NCI-H524 (cell line): ENCODE measurements around the gene RASAL2.
"Not testable (repeated sequence)": the region's sequence is repeated elsewhere in the genome, so short reads cannot be mapped to it uniquely, and the experiment has no call there.

Experiments
- DNase-seq, 2 experiments: peaks; one replicate each; lab custom pipeline; 2025; lab: John Stamatoyannopoulos, UW

Gene RASAL2

DNA sequence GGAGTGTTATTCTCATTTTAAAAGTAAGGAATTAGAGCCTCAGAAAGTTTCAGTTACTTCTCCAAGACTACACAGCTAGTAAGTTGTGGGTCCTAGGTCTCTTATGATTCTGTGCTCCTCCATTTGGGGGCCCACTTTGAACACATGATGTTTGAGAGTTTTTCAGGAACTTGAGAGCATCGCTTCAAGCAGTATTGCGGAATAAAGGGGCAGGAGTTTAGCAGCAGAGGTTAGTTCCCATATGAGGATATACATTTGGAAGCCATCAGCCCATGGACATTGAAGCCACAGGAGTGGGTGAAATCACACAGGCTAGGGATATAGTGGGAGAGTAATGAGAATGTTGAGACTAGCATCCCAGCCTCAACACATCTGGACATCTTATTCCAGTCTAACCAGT, 143.2 kb downstream of the RASAL2 start:
- no peak for DNase-seq

DNA sequence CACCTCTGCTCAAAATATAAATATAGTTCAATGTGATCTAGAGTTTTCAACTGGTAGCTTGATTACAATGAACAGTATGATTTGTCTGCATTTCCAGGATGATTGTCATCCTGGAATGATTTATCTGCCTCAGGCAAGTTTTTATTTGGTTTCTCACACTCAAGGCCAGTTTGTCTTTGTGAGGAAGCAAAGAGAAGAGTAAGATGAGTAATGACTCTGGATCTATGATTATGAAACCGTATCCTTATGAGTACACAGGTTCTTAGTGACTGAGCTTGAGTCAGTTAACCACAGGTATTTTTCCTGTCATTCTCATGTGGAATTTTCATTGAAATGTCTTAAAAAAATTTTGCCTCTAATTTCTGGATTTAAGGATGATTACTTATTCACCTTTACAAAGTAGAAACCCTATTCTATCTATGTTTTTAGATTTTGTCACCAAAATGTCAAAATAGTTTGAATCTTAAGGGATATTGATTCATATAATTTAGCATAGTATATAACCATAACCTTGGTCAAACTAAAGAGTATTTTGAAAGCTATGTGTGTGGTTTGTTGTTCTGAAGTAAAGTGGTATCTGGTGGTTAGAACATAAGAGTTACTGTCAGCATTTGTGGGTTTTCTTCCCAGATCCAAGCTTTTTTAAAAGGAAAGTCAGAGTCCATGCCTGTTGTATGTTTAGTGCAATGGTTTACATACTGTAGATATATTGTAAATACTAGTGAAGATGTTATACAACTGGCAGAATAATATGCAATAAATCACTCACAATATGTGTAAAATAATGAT, 145.0 kb downstream of the RASAL2 start:
- no peak for DNase-seq

DNA sequence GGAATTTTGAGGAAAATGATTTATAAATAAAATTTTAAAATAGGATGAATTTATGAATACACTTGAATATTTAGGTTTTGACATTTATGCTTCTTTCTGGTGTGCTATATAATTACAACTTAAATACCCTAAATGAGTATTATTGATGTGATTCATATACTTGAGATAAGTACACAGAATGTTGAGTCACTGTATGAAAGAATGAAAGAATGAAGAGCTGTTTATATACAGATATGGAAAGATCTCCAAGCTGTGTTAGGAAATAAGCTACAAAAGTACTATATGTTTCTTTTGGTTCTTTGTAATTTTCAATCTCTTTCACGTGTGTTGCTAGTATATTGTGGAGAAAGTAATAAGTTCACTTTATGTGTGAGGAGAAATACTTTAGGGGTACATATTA, 147.2 kb downstream of the RASAL2 start:
- no peak for DNase-seq

DNA sequence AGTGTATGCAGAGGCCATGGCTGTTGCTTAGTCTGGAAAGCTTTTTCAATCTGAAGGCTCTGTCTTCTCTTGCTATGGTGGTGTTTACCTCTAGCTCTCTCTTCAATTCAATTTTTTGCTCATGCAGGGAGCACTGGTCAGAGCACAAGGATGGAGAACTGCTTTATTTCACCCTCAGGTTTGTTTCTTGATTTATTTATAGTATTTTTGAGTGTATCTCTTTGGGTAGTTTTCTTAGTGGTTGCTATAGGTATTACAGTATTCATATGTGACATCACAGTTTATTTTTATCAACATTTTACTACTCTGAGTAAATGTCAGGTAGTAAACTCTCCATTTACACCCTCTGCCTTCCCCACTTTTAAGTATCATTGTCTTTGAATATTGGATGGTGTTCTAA, 147.9 kb downstream of the RASAL2 start:
- no peak for DNase-seq

DNA sequence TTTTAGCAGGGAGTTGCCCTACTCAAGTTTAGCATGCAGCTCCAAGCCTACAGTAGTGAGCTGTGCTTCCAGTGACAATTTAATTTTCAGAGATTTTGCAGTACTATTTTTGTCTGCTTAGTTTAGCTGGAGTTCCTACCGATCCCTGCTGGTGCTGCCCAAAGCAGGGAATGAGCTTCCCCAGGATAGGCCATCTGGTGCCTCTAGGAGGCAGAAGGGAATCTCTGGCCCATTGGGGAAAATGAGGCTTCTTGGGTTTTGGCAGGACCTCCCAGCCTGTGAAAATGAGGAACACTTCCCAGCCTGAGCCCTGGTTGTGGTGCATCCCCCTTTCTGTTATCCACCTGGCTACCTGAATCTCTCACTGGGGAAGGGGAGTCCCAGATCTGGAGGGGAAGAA, 149.2 kb downstream of the RASAL2 start:
- DNase-seq, result no peak

DNA sequence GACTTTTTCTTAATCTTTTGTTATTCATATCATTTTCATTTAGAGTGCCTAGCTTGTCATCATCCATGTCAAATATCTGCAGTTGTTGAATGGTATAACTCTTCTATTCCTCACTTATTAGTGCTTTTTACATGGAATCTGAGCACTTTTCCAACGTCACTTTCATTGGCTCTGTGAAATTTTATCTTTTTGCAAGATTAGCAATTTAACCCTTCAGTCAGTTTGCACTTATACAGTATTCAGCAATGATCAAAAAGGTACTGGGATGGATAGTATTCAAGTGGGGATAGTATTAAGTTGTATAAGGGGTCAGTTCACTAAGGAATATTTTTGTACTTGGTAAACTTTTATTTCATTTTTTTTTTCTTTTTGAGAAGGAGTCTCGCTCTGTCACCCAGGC, 150.0 kb downstream of the RASAL2 start:
- DNase-seq, result no peak

DNA sequence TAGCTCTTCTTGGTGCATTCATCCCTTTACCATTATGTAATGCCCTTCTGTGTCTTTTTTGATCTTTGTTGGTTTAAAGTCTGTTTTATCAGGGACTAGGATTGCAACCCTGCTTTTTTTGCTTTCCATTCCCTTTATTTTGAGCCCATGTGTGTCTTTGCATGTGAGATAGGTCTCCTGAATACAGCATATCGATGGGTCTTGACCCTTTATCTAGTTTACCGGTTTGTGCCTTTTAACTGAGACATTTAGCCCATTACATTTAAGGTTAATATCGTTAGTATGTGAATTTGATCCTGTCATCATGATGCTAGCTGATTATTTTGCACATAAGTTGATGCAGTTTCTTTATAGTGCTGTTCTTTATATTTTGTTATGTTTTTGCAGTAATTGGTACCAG, 154.4 kb downstream of the RASAL2 start:
- DNase-seq, result not testable (repeated sequence)

DNA sequence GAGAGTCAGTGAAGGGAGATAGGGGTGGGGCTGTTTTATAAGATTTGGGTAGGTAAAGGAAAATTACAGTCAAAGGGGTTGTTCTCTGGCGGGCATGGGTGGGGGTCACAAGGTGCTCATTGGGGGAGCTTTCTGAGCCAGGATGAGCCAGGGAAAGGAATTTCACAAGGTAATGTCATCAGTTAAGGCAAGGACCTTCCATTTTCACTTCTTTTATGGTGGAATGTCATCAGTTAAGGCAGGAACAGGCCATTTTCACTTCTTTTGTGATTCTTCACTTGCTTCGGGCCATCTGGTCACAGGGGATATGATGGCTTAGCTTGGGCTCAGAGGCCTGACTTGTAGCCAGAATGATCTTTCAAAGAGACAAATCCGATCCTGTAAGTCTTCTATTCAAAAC, 159.7 kb downstream of the RASAL2 start:
- not testable (repeated sequence) for DNase-seq

DNA sequence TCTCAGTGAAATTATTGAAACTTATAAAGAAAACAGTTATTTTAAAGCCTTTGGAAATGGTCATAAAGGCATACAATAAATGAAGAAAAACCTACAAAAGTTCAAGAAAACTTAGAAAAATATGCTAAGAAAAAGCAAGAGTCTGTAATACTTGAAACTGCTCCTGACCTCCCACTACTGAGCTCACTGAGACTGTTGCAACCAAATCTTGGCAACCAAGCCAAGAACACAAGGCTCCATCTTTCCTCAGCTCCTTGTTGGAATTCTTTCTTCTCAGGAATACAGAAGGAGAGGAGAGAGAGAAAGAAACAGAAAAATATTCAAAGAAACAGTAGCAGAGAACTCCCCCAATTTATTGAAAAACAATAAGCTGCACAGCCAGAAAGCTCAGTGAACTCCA, 160.5 kb downstream of the RASAL2 start:
- no peak for DNase-seq

DNA sequence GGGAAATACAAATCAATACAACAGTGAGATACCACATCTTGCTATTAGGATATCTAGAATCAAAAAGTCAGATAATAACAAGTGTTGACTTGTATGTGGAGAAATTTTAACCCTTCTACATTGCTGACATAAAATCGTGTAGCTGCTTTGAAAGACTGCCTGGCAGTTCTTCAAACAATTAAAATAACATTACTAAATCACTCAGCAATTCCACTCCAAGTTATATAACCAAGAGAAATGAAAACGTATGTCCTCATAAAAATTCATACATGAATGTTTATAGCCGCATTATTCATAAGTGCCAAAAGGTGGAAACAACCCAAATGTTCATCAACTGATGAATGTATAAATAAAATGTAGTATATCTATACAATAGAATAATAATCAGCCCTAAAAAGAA, 164.6 kb downstream of the RASAL2 start:
- no peak for DNase-seq

DNA sequence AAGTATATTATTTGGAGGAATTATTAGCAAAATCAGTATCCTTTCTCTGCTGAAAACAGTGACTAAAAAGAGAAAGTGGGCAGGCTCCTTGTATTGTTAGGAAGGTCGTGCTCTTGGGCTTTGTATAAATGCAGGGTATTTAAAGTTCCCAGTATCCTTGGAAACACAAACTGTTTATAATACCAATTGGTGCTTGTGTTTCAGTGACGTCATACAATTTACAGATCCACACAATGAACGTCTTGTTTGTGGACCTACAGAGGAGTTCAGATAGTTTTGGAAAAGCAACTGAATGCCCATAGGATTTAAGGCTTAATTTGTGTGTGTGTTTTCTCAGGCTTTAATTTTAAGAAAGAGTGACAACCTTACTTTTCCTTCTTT, 168.2 kb downstream of the RASAL2 start:
- DNase-seq, result no peak

DNA sequence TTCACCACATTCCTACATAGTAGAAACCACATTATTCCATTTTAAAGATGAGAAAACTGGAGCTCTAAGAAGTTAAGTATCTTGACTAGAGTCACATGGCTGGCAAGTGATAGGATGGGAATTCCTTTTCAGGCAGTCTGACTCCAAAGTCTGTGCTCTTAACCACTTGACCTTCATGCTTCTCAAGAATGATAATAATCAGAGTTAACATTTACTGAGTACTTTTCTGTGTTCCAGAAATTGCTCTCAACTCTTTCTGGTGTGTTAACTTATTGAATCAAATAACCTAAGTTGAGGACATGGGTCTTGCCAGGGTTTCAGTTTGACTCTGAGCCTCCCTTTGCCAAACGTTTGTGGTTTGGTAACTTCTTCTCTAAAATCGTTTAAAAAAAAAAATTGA, 169.4 kb downstream of the RASAL2 start:
- DNase-seq, result no peak

DNA sequence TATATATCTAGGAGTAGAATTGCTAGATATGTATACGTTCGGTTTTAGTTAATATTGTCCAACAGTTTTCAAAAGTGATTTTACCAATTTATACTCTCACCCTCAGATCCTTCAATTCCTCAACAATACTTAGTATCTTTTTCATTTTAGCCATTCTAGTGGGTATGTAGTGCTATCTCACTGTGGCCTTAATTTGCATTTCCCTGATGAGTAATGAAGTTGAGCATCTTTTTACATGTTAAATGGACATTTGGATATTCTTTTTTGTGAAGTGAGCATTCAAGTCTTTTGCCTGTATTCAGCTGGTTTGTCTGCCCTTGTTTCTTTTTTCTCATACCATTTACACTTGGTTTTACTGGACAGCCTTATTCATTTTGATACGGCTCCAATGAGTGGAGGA, 172.2 kb downstream of the RASAL2 start:
- no peak for DNase-seq

DNA sequence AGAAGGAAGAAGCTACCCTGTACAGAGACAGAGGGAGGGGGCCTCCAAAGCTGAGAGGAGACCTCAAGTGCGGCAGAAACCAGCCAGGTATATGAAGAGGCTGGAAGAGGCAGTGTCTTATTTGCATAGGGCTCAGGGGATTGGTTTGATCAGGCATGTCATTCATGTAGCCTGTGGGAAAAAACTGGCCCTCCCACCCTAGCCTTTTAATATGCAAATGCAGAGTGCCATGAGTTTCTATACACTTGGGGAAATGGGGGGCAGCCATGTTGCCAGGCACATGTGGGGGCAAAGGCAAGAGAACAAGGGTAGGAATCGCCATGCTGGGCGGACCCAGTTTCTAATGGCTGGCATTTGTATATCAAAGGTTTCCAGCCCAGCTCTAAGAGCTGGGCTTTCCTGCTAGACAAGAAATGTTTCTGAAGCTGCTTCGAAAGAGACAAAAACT, 172.7 kb downstream of the RASAL2 start:
- DNase-seq, result no peak

DNA sequence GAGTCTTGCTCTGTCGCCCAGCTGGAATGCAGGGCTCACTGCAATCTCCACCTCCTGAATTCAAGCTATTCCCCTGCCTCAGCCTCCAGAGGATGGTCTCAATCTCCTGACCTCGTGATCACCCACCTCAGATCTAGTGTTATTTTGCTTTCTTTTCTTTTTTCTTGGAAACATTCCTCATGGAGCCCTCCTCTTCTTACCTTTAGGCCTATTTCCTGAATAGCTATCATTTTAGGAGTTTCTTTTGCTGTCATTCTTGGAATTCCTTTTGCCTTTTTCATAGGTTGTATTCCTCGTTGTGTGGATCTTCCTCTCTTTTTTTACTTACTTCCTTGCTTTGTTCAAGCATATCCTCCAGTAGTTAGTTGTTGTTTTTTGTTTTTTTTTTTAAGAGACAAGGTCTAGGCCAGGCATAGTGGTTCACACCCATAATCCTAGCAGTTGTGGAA, 173.8 kb downstream of the RASAL2 start:
- DNase-seq, result no peak

DNA sequence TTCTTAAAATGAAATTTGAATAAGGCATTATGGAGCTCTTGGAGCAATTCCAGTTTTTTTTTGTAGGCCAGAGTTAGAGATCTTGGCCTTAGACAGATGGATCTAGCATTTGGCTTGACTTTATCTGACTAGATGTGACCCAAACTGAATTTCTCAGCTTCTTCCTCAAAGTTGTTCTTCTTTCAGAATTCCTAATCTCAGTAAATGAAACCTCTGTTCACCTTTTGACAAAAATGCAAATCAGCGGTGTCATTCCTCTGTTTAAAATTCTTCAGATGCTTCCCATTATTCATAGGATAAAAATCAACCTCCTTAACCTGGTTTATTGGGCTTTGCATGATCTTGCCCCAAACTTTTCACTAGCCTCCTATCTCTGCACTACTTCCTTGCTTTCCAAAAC, 177.6 kb downstream of the RASAL2 start:
- no peak for DNase-seq

DNA sequence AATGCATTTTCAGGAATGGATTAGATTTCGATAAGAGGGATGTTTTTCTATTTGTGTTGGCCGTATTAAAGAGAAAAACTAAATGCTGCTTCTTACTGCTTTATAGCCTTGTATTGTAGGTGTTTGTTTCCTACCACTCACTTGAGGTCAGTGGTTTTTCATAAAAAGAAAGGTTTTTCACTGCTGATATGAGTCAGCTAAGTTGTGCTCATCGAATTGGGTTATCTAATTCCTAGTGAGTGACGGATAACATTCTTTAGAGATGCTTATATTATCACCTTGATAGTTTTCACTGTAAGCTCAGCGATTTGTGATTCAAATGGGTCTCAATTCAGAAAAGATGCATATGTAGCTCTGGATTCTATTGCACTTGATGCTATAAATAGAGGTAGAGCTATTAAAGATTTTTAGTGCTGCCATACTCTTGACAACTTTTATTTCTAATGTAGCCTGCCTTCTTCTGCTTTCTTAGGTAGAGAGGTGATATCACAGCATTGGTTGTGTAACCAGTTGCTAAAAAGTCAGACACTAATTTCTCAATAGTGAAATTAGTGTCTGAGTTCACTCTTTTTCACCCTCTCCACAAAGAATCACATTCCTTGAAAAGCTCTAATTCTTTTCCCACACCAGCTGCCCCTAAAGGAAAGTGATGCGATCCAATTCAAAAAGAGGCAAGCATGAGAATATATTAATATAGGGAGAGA, 180.0 kb downstream of the RASAL2 start:
- no peak for DNase-seq

DNA sequence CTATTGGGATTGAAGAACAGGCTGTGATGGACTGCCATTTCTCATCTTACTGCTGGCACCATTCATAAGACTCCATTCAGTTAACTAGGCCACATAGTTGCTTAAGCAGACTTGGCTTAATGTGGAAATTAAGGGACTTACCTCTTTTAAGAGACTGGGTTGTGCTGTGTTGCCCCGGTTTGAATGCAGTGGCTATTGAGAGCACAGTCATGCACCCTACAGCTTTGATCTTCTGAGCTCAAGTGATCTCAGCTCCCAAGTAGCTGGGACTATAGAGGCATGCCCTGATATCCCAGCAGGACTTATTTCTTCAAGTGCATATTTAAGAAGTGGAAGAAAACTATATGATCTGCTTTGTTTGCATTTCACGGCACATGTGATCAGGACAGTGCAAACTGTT, 181.1 kb downstream of the RASAL2 start:
- no peak for DNase-seq

DNA sequence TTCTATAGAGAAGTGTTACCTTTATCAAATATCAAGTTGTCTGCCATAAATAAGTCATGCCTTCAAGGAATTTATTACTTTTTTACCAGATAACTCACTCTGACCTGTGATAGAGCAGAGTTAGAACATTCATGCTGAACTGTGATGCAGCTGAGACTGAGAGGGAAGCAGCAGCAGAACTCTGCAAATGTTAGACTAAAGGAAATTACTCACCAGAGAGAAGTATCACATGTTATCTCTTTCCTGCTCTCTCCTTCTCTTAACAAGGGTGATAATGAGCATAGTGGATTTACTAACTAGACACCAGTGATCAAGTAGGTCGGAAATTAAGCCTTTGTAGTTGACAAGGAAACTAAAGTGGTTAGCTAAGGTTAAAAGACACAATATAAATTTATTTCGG, 181.6 kb downstream of the RASAL2 start:
- DNase-seq, result no peak

DNA sequence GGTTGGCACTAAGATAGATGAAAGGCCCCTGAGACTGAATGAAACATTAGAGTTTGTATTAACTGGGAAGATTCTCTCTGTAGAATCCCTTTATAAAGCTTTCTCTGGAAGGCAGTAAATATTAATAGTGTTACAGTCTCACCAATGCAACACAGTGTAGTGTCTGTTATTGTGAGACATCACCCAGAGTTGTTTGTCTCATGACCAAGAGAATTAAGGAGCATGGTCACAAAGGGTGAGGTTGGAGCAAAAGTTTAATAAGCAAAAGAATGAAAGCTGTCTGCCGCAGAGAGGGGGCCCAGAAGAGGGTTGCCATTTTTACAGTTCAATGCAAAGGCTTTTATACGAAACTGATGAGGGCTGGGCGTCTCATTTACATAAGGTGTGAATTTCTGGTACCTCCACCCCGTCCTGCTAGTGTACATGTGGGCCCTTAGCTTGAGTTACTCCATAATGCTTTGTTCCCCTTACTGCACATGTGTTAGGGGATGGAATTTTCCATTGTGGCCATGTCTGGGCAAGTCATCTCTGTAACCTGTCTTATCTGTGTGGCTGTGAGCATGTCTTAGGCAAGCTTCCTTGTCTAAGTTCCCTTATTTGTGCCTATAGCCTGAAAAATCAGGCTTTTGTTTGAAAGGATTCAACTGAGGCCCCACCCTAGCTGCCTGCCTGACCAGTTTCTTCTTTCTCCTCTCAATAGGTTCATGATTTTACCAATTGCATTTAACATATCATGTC, 184.1 kb downstream of the RASAL2 start:
- no peak for DNase-seq

DNA sequence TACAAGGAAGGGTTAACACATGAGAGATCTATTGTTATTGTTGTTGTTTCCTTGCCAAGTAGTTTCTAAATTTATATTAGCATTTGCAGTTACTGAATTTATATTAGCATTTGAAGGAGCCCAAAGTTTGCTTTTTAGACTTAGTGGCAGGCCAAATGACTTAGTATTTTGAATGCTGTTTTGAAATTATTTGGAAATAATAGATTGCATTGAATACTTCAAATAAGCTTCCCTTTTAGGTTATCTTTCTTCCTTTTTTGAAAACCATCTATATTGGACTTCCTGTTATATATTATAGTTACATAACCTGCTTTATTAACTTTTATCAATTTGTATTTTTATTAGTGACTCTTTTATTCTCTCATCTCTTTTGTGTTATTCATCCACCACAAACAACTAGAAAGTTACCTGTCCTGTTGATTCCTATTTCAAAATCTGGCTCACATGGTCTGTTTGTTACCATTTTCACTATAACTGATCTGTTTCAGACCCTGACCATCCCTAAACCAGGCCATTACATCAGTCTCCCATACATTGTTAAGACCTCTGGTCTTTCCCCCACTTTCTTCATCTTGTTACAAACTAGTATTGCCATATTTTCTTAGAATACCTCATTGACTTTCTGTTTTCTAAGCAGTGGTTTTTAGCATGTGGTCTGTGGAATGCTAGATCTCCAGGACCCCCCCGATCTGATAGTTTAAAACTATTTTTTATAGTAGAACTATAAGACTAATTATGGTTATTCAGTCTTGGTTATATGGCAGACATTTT, 185.2 kb downstream of the RASAL2 start:
- DNase-seq, result no peak

DNA sequence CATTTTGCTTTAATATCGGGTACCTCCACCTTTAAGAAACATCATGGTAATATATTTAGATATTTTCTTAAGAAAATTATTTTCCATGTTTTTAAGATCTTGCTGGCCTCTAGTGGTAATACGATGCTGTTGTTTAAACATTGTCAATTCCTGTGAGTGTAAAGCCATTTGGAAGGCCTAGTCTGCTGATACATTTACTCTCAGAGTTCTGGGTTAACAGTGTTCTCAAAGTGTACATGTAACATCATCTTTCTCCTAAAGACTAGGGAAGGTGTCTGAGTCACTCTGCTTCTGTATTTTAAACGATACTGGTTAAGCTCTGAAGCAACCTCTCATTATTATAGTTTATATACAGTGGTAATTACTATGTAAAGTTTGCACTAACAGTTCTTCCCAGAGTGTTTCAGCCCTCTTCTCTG, 189.1 kb downstream of the RASAL2 start:
- DNase-seq, result no peak
